Amniotic epithelial cell (primary cell): ENCODE measurements around the gene RTBDN.

Source experiments
- DNase-seq: peaks from one replicate; pipeline ENCODE4 v3.0.0-alpha.2; 2010; ENCODE audit warnings: low read depth

Gene RTBDN

GRCh38 chr19:12834566-12834943, at the start of gene RTBDN:
Gene RTBDN, minus strand, starts transcription at chr19:12834579. Its CDS starts 4,600 bp downstream, at chr19:12829979.
- DNase-seq: no peak

GRCh38 chr19:12882589-12882988, 48.2 kb upstream of the RTBDN start:
- no peak for DNase-seq

GRCh38 chr19:12881172-12881808, 46.9 kb upstream of the RTBDN start, which contains the start of gene DNASE2:
Gene DNASE2, minus strand, starts transcription at chr19:12881449. Its CDS starts 74 bp downstream, at chr19:12881375.
- DNase-seq: peak; percentile 86

GRCh38 chr19:12880551-12881171, 46.3 kb upstream of the RTBDN start:
- DNase-seq: no peak

- no peak for DNase-seq
These were observed 40.7 kb upstream of the RTBDN start for GRCh38 chr19:12875086-12875485.

GRCh38 chr19:12873891-12874745, 39.7 kb upstream of the RTBDN start:
- DNase-seq: no peak

GRCh38 chr19:12872941-12873890, 38.8 kb upstream of the RTBDN start:
- DNase-seq: peak; percentile 84

GRCh38 chr19:12872255-12872654, 37.9 kb upstream of the RTBDN start:
- no peak for DNase-seq

- DNase-seq: no peak
These were observed 37.3 kb upstream of the RTBDN start for GRCh38 chr19:12871681-12872080.

- peak; percentile 18 for DNase-seq
These were observed 34.2 kb upstream of the RTBDN start for GRCh38 chr19:12868540-12869112.

- peak; percentile 39 for DNase-seq
These were observed 33.0 kb upstream of the RTBDN start for GRCh38 chr19:12867120-12868099.

- no peak for DNase-seq
These were observed 32.2 kb upstream of the RTBDN start for GRCh38 chr19:12866416-12867119.

- no peak for DNase-seq
These were observed 31.5 kb upstream of the RTBDN start for GRCh38 chr19:12865746-12866415.

GRCh38 chr19:12864721-12865715, 30.6 kb upstream of the RTBDN start:
- DNase-seq: no peak

GRCh38 chr19:12864143-12864542, 29.8 kb upstream of the RTBDN start:
- no peak for DNase-seq

- DNase-seq: no peak
These were observed 25.2 kb upstream of the RTBDN start for GRCh38 chr19:12859546-12859945.

GRCh38 chr19:12858041-12858928, 23.9 kb upstream of the RTBDN start:
- DNase-seq: no peak
